ENCODE results near the gene DENND2A.

DENND2A gene

GRCh38 chr7:140654109-140654387 lies 13.4 kb upstream of the DENND2A start:
- TF ChIP-seq CTCF (IDR thresholded peaks at IDR 0.05; ENCODE audit: low read depth, low read length) (no peak), POLR2A (IDR thresholded peaks at IDR 0.05; ENCODE audit: extremely low read depth, insufficient read length) (no peak), MAX (IDR thresholded peaks at IDR 0.05; ENCODE audit: low read depth, low read length) (no peak), MYC (IDR thresholded peaks at IDR 0.05; ENCODE audit: low read depth, low read length) (no peak)
- DNase-seq (ENCODE audit: low read depth) = no peak
- no peak overlapping the region for H3K4me3 ChIP-seq (ENCODE audit: low read depth, low read length)

- H3K4me3 ChIP-seq (ENCODE audit: low read depth, low read length) = no peak overlapping the region
- peak; percentile 82 for TF ChIP-seq CTCF (IDR thresholded peaks at IDR 0.05; ENCODE audit: low read depth, low read length)
- TF ChIP-seq MAX (IDR thresholded peaks at IDR 0.05; ENCODE audit: low read depth, low read length) = no peak
- TF ChIP-seq MYC (IDR thresholded peaks at IDR 0.05; ENCODE audit: low read depth, low read length) = no peak
- TF ChIP-seq POLR2A (IDR thresholded peaks at IDR 0.05; ENCODE audit: extremely low read depth, insufficient read length) = no peak
- peak; percentile 66 for DNase-seq (ENCODE audit: low read depth)
Measured at GRCh38 chr7:140653319-140654108, 12.9 kb upstream of the DENND2A start.

DNA sequence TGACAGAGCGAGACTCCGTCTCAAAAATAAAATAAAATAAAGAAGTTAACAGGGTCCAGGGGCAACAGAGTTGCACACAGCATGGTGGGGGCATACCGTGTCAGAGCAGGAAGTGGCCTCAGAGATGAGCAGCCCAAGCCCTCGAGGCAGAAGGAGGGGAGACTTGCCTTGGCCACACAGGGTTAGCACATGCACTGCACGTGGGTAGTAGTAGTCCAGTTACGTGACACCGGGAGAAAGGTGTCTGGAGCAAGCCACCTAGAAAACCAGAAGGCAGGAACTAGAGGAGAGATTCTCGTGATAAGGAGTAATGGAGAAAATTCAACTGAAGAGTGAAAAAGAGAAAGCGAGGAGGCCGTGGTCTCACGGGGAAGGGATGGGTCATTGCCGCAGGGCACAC lies 9.8 kb upstream of the DENND2A start:
- no peak for TF ChIP-seq CTCF (IDR thresholded peaks at IDR 0.05; ENCODE audit: low read depth, low read length)
- 0 out of 2 replicates have a peak, but pooled peaks have one; percentile 5 for TF ChIP-seq MAX (IDR thresholded peaks at IDR 0.05; ENCODE audit: low read depth, low read length)
- H3K4me3 ChIP-seq (ENCODE audit: low read depth, low read length) = no peak overlapping the region
- no peak for DNase-seq (ENCODE audit: low read depth)

GRCh38 chr7:140649556-140650205 lies 9.1 kb upstream of the DENND2A start:
- TF ChIP-seq POLR2A (IDR thresholded peaks at IDR 0.05; ENCODE audit: extremely low read depth, insufficient read length) (no peak), MAX (IDR thresholded peaks at IDR 0.05; ENCODE audit: low read depth, low read length) (no peak), MYC (IDR thresholded peaks at IDR 0.05; ENCODE audit: low read depth, low read length) (no peak), CTCF (IDR thresholded peaks at IDR 0.05; ENCODE audit: low read depth, low read length) (no peak)
- H3K4me3 ChIP-seq (ENCODE audit: low read depth, low read length) = no peak overlapping the region
- DNase-seq (ENCODE audit: low read depth) = peak; percentile 56

GRCh38 chr7:140646931-140647647 lies 6.5 kb upstream of the DENND2A start:
- TF ChIP-seq CTCF (IDR thresholded peaks at IDR 0.05; ENCODE audit: low read depth, low read length) (peak; percentile 87), MYC (IDR thresholded peaks at IDR 0.05; ENCODE audit: low read depth, low read length) (no peak), POLR2A (IDR thresholded peaks at IDR 0.05; ENCODE audit: extremely low read depth, insufficient read length) (no peak), MAX (IDR thresholded peaks at IDR 0.05; ENCODE audit: low read depth, low read length) (no peak)
- DNase-seq (ENCODE audit: low read depth) = peak; percentile 65
- H3K4me3 ChIP-seq (ENCODE audit: low read depth, low read length) = no peak overlapping the region

Data from NB4 (cell line).